GM18873 (cell line): ENCODE measurements around the gene MAGEA2.
"Not testable (repeated sequence)": the region's sequence is repeated elsewhere in the genome, so short reads cannot be mapped to it uniquely, and the experiment has no call there.

Experiments used
- ATAC-seq: cut with Tn5 transposase; IDR thresholded peaks from one replicate; pipeline ENCODE4 v1.9.1; 2021; ENCODE audit warnings: mild to moderate bottlenecking, moderate library complexity, moderate number of reproducible peaks; ENCODE audit not compliant: unreplicated experiment, low FRiP score

Gene MAGEA2, protein sequence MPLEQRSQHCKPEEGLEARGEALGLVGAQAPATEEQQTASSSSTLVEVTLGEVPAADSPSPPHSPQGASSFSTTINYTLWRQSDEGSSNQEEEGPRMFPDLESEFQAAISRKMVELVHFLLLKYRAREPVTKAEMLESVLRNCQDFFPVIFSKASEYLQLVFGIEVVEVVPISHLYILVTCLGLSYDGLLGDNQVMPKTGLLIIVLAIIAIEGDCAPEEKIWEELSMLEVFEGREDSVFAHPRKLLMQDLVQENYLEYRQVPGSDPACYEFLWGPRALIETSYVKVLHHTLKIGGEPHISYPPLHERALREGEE

DNA sequence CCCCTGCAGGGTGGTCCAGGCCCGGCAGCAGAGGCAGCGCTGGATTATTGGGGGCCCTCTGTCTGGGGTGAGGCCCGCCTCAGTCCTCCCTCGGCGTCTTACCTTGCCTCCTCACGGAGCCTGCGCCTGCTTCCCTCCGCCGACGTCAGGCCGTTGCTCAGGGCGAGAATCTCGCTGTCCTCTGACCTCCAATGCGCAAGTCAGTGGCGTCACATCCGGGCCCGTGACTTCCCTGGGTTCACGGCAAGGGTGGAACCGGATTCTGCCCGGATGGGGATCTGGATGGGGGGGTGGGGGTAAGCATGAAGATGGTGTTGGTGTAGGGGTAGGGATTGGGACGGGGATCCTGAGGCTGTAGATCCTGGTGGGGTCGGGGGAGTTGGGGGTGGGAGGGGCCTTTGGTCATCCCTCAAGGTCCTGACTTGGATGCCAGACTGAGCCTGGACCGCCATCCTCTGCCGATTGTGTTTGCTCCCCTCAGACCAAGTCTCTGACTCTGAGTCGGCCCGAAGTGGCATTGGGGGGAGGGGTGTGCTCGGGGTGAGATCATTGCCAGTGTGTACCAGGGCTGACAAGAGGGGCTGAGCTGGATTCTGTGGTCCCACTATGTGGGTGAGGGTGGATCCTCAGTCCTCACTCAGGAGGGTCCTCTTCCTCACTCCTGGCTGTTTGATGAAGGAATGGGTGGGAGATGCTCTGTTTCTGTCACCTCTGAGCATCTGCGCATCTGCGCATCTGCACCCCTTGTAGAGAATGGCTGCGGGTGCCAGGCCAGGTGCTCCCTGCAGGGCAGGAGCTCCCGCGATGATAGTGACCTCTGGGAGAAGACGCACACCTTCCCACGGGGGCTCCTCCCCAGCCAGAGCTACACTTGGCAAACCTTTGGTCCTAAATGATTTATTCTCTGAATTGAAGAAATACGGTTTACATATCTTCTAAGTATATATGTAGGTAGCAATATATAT is at the start of gene MAGEA2:
MAGEA2 (minus strand) TSS at position 157 of the 965 bp plus-strand sequence. CDS start 2,479 bp downstream, outside the sequence.
- not testable (repeated sequence) for ATAC-seq

GRCh38 chrX:152798945-152799344 is 45.3 kb upstream of the MAGEA2 start:
- ATAC-seq = no peak

DNA sequence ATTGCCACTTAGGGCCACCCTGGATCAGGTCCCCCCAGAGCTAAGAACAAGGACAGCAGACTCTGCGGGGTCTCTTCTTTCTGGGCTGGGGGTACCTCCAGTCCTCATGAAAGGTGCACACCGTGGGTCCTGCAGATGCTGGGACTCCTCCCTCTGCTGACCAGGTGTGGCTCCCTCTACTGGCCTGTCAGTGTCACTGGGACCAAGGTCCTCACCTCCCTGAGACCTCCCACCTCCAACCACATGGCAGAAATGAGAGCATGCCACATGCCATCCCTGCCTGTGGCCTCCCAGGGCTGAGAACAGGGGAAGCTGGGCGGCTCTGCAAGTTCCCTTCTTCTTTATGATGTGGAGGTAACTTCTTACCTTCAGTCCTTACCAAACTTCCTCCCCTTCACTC is 33.4 kb upstream of the MAGEA2 start:
- ATAC-seq = peak; percentile 67

- ATAC-seq = not testable (repeated sequence)
These were observed 16.1 kb upstream of the MAGEA2 start, which contains the start of gene MAGEA6 for GRCh38 chrX:152769549-152770289. MAGEA6 (minus strand) TSS chrX:152769689; CDS start chrX:152767650, 2,039 bp downstream.

- not testable (repeated sequence) for ATAC-seq
These were observed 12.9 kb upstream of the MAGEA2 start for GRCh38 chrX:152766562-152766961.

DNA sequence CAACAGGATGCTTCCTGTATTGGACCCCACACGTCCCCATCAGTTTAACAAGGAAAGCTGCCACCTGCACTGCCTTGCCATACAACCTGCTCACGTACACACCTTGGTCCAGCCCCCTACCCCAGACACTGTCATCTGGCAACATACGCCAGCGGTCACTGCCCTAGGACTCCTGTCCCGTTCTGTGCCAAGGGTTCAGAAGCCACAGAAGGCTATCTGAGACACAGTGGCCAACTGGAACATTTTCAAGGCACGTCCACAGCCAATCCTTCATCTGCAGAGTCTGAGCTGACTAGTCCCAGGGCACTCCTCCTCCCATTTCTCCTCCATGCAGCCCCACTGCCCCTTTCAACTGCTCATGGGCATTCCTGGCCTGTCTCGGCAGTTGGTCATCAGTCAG is 7.9 kb upstream of the MAGEA2 start:
- not testable (repeated sequence) for ATAC-seq

DNA sequence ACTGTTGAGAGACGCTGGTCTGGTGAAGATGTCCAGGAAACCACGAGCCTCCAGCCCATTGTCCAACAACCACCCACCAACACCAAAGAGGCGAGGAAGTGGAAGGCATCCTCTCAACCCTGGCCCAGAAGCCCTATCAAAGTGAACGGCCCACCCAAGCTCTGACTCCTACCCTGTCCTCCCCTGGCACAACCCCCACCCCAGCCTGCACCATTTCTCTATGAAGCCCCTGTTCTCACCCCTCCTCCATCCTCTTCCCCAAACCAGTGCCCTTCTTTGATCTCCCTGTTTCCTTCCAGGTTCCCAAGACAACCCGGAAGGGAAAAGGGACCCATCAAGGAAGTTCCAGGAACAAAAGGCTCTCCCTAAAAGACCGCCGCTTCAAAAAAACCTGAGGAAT is 5.9 kb upstream of the MAGEA2 start:
- not testable (repeated sequence) for ATAC-seq

GRCh38 chrX:152758918-152759317 is 5.3 kb upstream of the MAGEA2 start, which contains the start of gene CSAG3:
CSAG3 (plus strand) TSS chrX:152759218.
- not testable (repeated sequence) for ATAC-seq

GRCh38 chrX:152754871-152755270 is 1.2 kb upstream of the MAGEA2 start:
- not testable (repeated sequence) for ATAC-seq

DNA sequence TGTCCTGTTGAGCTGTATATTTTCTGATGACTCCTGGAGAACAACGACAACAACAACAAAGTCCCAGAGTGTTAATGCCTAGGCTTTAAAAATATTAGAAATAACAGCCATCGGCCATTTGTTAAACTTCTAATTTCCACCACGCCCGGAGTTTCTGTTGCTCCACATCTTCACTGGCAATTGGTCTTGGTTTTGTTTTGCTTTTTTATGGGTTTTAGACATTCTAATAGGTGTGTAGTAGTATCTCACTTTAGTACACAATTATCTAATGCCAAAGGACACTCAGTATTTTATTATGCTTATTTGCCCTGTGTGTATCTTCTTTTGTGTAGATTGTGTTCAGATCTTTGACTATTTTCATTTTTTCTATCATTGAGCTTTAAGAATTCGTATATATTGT is 15.1 kb downstream of the MAGEA2 start:
- ATAC-seq = no peak

DNA sequence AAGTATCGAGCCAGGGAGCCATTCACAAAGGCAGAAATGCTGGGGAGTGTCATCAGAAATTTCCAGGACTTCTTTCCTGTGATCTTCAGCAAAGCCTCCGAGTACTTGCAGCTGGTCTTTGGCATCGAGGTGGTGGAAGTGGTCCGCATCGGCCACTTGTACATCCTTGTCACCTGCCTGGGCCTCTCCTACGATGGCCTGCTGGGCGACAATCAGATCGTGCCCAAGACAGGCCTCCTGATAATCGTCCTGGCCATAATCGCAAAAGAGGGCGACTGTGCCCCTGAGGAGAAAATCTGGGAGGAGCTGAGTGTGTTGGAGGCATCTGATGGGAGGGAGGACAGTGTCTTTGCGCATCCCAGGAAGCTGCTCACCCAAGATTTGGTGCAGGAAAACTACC is 17.1 kb downstream of the MAGEA2 start:
- ATAC-seq = not testable (repeated sequence)

DNA sequence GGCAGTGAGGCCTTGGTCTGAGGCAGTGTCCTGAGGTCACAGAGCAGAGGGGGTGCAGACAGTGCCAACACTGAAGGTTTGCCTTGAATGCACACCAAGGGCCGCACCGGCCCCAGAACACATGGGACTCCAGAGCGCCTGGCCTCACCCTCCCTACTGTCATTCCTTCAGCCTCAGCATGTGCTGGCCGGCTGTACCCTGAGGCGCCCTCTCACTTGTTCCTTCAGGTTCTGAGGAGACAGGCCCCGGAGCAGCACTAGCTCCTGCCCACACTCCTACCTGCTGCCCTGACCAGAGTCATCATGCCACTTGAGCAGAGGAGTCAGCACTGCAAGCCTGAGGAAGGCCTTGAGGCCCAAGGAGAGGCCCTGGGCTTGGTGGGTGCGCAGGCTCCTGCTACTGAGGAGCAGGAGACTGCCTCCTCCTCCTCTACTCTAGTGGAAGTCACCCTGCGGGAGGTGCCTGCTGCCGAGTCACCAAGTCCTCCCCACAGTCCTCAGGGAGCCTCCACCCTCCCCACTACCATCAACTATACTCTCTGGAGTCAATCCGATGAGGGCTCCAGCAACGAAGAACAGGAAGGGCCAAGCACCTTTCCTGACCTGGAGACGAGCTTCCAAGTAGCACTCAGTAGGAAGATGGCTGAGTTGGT is 17.7 kb downstream of the MAGEA2 start:
- ATAC-seq = no peak

- ATAC-seq = no peak
These were observed 18.5 kb downstream of the MAGEA2 start for GRCh38 chrX:152735101-152735500.

DNA sequence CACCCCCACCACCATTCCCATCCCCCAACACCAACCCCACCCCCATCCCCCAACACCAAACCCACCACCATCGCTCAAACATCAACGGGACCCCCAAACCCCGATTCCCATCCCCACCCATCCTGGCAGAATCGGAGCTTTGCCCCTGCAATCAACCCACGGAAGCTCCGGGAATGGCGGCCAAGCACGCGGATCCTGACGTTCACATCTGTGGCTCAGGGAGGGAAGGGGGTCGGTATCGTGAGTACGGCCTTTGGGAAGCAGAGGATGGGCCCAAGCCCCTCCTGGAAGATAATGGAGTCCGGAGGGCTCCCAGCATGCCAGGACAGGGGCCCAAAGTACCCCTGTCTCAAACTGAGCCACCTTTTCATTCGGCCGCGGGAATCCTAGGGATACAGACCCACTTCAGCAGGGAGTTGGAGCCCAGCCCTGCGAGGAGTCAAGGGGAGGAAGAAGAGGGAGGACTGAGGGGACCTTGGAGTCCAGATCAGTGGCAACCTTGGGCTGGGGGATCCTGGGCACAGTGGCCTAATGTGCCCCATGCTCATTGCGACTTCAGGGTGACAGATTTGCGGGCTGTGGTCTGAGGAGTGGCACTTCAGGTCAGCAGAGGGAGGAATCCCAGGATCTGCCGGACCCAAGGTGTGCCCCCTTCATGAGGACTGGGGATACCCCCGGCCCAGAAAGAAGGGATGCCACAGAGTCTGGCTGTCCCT is 19.3 kb downstream of the MAGEA2 start:
- not testable (repeated sequence) for ATAC-seq

DNA sequence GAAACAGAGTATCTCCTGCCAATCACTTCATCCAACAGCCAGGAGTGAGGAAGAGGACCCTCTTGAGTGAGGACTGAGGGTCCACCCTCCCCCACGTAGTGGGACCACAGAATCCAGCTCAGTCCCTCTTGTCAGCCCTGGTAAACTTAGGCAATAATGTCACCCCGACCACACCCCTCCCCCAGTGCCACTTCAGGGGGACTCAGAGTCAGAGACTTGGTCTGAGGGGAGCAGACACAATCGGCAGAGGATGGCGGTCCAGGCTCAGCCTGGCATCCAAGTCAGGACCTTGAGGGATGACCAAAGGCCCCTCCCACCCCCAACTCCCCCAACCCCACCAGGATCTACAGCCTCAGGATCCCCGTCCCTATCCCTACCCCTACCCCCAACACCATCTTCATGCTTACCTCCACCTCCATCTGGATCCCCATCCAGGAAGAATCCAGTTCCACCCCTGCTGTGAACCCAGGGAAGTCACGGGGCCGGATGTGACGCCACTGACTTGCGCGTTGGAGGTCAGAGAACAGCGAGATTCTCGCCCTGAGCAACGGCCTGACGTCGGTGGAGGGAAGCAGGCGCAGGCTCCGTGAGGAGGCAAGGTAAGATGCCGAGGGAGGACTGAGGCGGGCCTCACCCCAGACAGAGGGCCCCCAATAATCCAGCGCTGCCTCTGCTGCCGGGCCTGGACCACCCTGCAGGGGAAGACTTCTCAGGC is 20.2 kb downstream of the MAGEA2 start, which contains the start of the genes CSAG1 and MAGEA12:
CSAG1 (minus strand) TSS at position 461 of the 715 bp plus-strand sequence. CDS start 1,261 bp downstream, outside the sequence.
MAGEA12 (plus strand) TSS at position 497 of the 715 bp plus-strand sequence. CDS start 2,405 bp downstream, outside the sequence.
- no peak for ATAC-seq

DNA sequence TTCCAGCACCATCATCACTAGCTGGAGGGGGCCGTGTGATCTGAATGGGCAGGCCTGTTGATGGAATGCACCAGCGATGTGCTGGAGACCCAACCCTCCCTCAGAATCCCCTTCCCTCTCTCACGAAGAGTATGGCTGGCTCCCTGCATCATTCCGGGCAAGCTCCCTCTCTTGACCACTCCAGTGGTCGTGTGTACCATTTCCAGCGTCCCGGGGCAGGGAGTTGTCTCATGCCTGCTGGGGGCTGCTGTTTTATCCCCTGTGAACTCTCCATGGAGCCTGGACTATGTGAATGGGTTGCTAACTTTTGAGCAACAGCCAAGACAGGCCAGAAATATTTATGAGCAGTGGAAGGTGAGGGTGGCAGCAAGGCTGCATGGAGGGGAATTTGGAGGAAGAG is 28.2 kb downstream of the MAGEA2 start:
- no peak for ATAC-seq

- ATAC-seq = not testable (repeated sequence)
These were observed 39.5 kb downstream of the MAGEA2 start, which contains the start of gene MAGEA2B for GRCh38 chrX:152713815-152714787. MAGEA2B (plus strand) TSS chrX:152714628; CDS start chrX:152717107, 2,479 bp downstream.
